SH-SY5Y (cell line): ENCODE results near the gene ALPI.

ENCODE experiments used
- GATA2 ChIP-seq: IDR thresholded peaks from 2 replicates; pipeline ENCODE4 v1.6.1; 2011; ENCODE audit warnings: mild to moderate bottlenecking, low read depth, low read length
- GATA3 ChIP-seq: IDR thresholded peaks from 2 replicates; pipeline ENCODE4 v1.6.1; 2011; ENCODE audit warnings: low read depth, mild to moderate bottlenecking, low read length, moderate library complexity

GRCh38 chr2:232480201-232481190 is 24.5 kb downstream of the ALPI start:
- no peak for TF ChIP-seq GATA2
- no peak for TF ChIP-seq GATA3
